PC-3 (cell line): Measurements from ENCODE around the gene LTBP1. TPM values are rescaled to one million over a fixed set of nuclear protein-coding genes. Genes with fewer than 3 reads are reported as not detected.

Source experiments
- ATAC-seq: fragments of 200-7000 bp; cut with Tn5 transposase; 2 replicates; pipeline ENCODE4 v1.9.1; 2020; ENCODE audit warnings: mild to moderate bottlenecking, moderate library complexity
- BruUV-seq: library from RNA; stranded (reverse); fragments of 400-500 nt; replicated peaks from 2 replicates; lab custom pipeline; 2021; lab: Mats Ljungman, UMichigan
- CTCF ChIA-PET: fragments of 300-600 bp; sonication (Branson Sonifier 250); formaldehyde crosslinking; loops from one replicate; lab custom pipeline; 2022; ENCODE audit warnings: antibody characterized with exemption; lab: Charles Lee
- POLR2A ChIA-PET: fragments of 300-600 bp; sonication (Branson Sonifier 250); formaldehyde crosslinking; loops from one replicate; lab custom pipeline; 2022; ENCODE audit warnings: antibody characterized with exemption; ENCODE audit not compliant: unreplicated experiment; lab: Charles Lee
- DNase-seq: peaks from one replicate; pipeline ENCODE4 v3.0.0-alpha.2; 2015
- H2AFZ ChIP-seq: fragments of 300-600 bp; sonication (generic); 2 replicates; pipeline ENCODE4 v1.6.0; 2016; ENCODE audit warnings: antibody characterized with exemption, low read length
- H3F3A ChIP-seq: fragments of 300-600 bp; sonication (generic); one replicate; pipeline ENCODE4 v1.6.0; 2017; ENCODE audit warnings: antibody characterized with exemption, low read length, control low read depth, mild to moderate bottlenecking; ENCODE audit not compliant: unreplicated experiment
- H3K27ac ChIP-seq: fragments of 300-600 bp; sonication (generic); 2 replicates; pipeline ENCODE4 v1.5.1; 2016; ENCODE audit warnings: mild to moderate bottlenecking, low read length
- H3K27me3 ChIP-seq: fragments of 300-600 bp; sonication (generic); 2 replicates; pipeline ENCODE4 v1.6.1; 2016; ENCODE audit warnings: low read length, mixed read lengths
- H3K36me3 ChIP-seq: fragments of 300-600 bp; sonication (generic); 2 replicates; pipeline ENCODE4 v1.6.1; 2016; ENCODE audit warnings: low read depth, mixed run types, low read length, mixed read lengths
- H3K4me1 ChIP-seq: fragments of 300-600 bp; sonication (generic); 2 replicates; pipeline ENCODE4 v1.5.1; 2016; ENCODE audit warnings: low read length; ENCODE audit not compliant: insufficient read depth
- H3K4me2 ChIP-seq: fragments of 300-600 bp; sonication (generic); 2 replicates; pipeline ENCODE4 v1.6.0; 2016; ENCODE audit warnings: low read length
- H3K4me3 ChIP-seq: fragments of 300-600 bp; sonication (generic); 2 replicates; pipeline ENCODE4 v1.5.1; 2016; ENCODE audit warnings: mild to moderate bottlenecking, low read length, mixed read lengths
- H3K79me2 ChIP-seq: fragments of 300-600 bp; sonication (generic); 2 replicates; pipeline ENCODE4 v1.6.1; 2017; ENCODE audit warnings: low read length, mixed read lengths
- H3K9ac ChIP-seq: fragments of 300-600 bp; sonication (generic); 2 replicates; pipeline ENCODE4 v1.6.0; 2016; ENCODE audit warnings: mild to moderate bottlenecking, low read length
- H3K9me2 ChIP-seq: fragments of 300-600 bp; sonication (generic); replicated peaks from 2 replicates; pipeline ENCODE4 v1.6.1; 2016; ENCODE audit warnings: mixed run types, low read length, mixed read lengths
- H3K9me3 ChIP-seq: fragments of 300-600 bp; sonication (generic); 2 replicates; pipeline ENCODE4 v1.6.1; 2016; ENCODE audit warnings: low read length, mixed read lengths
- H4K20me1 ChIP-seq: fragments of 300-600 bp; sonication (generic); 2 replicates; pipeline ENCODE4 v1.6.1; 2016; ENCODE audit warnings: low read length, mixed read lengths
- CTCF ChIP-seq: fragments of 300-600 bp; sonication (generic); conservative IDR thresholded peaks from 2 replicates; pipeline ENCODE4 v1.5.1; 2017; ENCODE audit warnings: antibody characterized with exemption, low read depth, mild to moderate bottlenecking, low read length
- EZH2 ChIP-seq: fragments of 300-600 bp; sonication (generic); IDR thresholded peaks from one replicate; pipeline ENCODE4 v1.6.1; 2017; ENCODE audit warnings: antibody characterized with exemption, mild to moderate bottlenecking, low read length; ENCODE audit not compliant: unreplicated experiment
- EZH2phosphoT487 ChIP-seq: fragments of 300-600 bp; sonication (generic); IDR thresholded peaks from 2 replicates; pipeline ENCODE4 v1.6.1; 2018; ENCODE audit warnings: mild to moderate bottlenecking, antibody characterized with exemption, low read length, borderline replicate concordance
- intact Hi-C: fragments of 100-400 bp; cut with micrococcal nuclease; formaldehyde crosslinking; loops from 2 replicates; pipeline ENCODE4 v1.9.0; 2023
- total RNA-seq: library from RNA; depleted of rRNA; stranded (reverse); fragments of >200 nt; gene quantifications from 2 replicates; pipeline ENCODE4 v1.2.3, GENCODE V29; 2014

Gene LTBP1
- total RNA-seq, 1 experiment from 2014 or later: 45.9 TPM

- no peak overlapping the region for H3K9ac ChIP-seq
- H3F3A ChIP-seq: no peaks in the 10 kb centered on the region
- intact Hi-C loops: no loop called here
- no peak overlapping the region for H2AFZ ChIP-seq
- H3K27me3 ChIP-seq: no peaks in the 10 kb centered on the region
- H3K9me2 ChIP-seq: no peaks in the 10 kb centered on the region
- H4K20me1 ChIP-seq: no peaks in the 10 kb centered on the region
- no peak overlapping the region for H3K4me2 ChIP-seq
- CTCF ChIA-PET: no interaction called here
- DNase-seq (no peak), ATAC-seq (no peak)
- H3K79me2 ChIP-seq: no peaks in the 10 kb centered on the region
- POLR2A ChIA-PET: no interaction called here
- no peak overlapping the region for H3K27ac ChIP-seq
- no peak overlapping the region for H3K4me3 ChIP-seq
- BruUV-seq: no TSS peak
- TF ChIP-seq CTCF (peak; percentile 27; the same call in 1 of the 2 replicates), EZH2 (no peak)
- peaks cover 33% of the 10 kb centered on the region for H3K4me1 ChIP-seq
- H3K36me3 ChIP-seq: no peaks in the 10 kb centered on the region
- no peaks in the 10 kb centered on the region for H3K9me3 ChIP-seq
Observed at GRCh38 chr2:33208400-33208799, 261.6 kb downstream of the LTBP1 start.

GRCh38 chr2:33209976-33210375 lies 263.2 kb downstream of the LTBP1 start:
- H3K9ac ChIP-seq: peak overlapping the region; percentile 53
- TF ChIP-seq EZH2phosphoT487: no peak
- no peak for TF ChIP-seq EZH2
- TF ChIP-seq CTCF: no peak
- peak overlapping the region; percentile 41; the same call in 1 of the 2 replicates for H3K4me2 ChIP-seq
- H3F3A ChIP-seq: no peaks in the 10 kb centered on the region
- ChIA-PET CTCF (interaction anchor here (0.6 kb wide), 2 partner anchors 8 to 186 kb away, joined by 4 read pairs; no protein-coding TSS in a partner anchor), POLR2A (interaction anchor here (0.7 kb wide), 1 partner anchor 33 kb away, joined by 3 read pairs; no protein-coding TSS in a partner anchor)
- no peaks in the 10 kb centered on the region for H3K9me3 ChIP-seq
- BruUV-seq: no TSS peak
- no peaks in the 10 kb centered on the region for H3K9me2 ChIP-seq
- no peak overlapping the region for H3K4me3 ChIP-seq
- ATAC-seq (no peak), DNase-seq (no peak)
- H3K36me3 ChIP-seq: no peaks in the 10 kb centered on the region
- H2AFZ ChIP-seq: no peak overlapping the region
- no peaks in the 10 kb centered on the region for H3K27me3 ChIP-seq
- intact Hi-C loops: loop anchor here (5.0 kb wide), 1 partner anchor 78 kb away; no protein-coding TSS in a partner anchor
- H3K27ac ChIP-seq: peak overlapping the region; percentile 80
- no peaks in the 10 kb centered on the region for H4K20me1 ChIP-seq
- H3K79me2 ChIP-seq: no peaks in the 10 kb centered on the region
- H3K4me1 ChIP-seq: peaks cover 28% of the 10 kb centered on the region

- Histone ChIP-seq H2AFZ (0 out of 2 replicates have a peak overlapping the region, but pooled peaks have one; percentile 16), H3K9me2 (no peaks in the 10 kb centered on the region), H3F3A (no peaks in the 10 kb centered on the region), H3K79me2 (no peaks in the 10 kb centered on the region), H3K4me3 (no peak overlapping the region), H3K27ac (peak overlapping the region; percentile 80), H3K27me3 (no peaks in the 10 kb centered on the region), H3K4me2 (peak overlapping the region; percentile 41), H3K9ac (peak overlapping the region; percentile 53), H3K9me3 (no peaks in the 10 kb centered on the region), H3K4me1 (peaks cover 28% of the 10 kb centered on the region), H4K20me1 (no peaks in the 10 kb centered on the region), H3K36me3 (no peaks in the 10 kb centered on the region)
- ChIA-PET CTCF (interaction anchor here (0.6 kb wide), 2 partner anchors 9 to 185 kb away, joined by 4 read pairs; no protein-coding TSS in a partner anchor), POLR2A (no interaction called here)
- no TSS peak for BruUV-seq
- peak; percentile 88 for ATAC-seq
- TF ChIP-seq CTCF (no peak), EZH2phosphoT487 (no peak), EZH2 (no peak)
- peak; percentile 89 for DNase-seq
- intact Hi-C loops: loop anchor here (5.0 kb wide), 1 partner anchor 78 kb away; no protein-coding TSS in a partner anchor
Observed at GRCh38 chr2:33210626-33211025, 263.9 kb downstream of the LTBP1 start.
